Non-pigmented ciliary epithelial cell (primary cell): ENCODE data around the gene HOXD8.

Experiments used
- DNase-seq: peaks from one replicate; pipeline ENCODE4 v3.0.0-alpha.2; 2010; ENCODE audit warnings: low read depth

HOXD8 gene

GRCh38 chr2:176160251-176160985, 30.9 kb downstream of the HOXD8 start:
- no peak for DNase-seq

GRCh38 chr2:176160986-176161824, 31.7 kb downstream of the HOXD8 start:
- DNase-seq, result no peak

DNA sequence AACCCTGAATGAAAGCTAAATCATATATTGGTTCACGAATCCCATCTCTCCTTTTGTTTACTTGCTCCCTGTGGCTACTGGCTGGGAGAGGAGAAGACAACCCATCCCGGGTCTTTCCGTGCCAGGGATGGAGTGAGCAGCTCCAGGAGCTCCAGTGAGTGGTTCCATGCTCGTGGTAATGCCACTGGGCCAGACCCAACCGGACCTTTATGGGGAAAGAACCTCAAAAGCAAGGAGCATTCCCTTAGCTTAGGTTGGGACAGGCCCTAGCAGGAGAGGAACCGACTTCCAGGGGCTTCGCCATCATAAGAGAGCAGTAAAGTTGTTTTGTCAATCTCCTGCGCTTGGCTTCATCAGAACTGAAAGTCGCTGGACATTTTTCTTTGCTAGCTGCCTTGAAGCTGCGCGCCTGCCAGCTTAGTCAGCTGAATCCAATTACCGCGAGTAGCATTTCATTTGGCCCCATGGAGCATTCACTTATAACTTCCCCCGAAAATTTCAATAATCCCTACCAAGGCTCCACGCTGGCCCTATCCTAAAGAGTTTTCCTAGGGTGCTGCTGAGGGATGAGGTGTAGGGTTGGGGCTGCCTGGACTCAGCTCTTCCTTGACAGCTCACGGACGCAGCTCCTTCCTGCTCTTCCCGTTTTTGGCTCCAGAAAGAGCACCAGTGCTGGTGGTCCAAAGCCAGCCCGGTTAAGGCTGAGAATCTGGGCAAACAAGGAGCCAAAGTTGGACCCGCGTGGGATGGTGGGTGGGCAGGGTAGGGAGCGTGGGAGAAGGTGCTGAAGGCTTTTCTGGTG, 32.5 kb downstream of the HOXD8 start:
- DNase-seq, result no peak

DNA sequence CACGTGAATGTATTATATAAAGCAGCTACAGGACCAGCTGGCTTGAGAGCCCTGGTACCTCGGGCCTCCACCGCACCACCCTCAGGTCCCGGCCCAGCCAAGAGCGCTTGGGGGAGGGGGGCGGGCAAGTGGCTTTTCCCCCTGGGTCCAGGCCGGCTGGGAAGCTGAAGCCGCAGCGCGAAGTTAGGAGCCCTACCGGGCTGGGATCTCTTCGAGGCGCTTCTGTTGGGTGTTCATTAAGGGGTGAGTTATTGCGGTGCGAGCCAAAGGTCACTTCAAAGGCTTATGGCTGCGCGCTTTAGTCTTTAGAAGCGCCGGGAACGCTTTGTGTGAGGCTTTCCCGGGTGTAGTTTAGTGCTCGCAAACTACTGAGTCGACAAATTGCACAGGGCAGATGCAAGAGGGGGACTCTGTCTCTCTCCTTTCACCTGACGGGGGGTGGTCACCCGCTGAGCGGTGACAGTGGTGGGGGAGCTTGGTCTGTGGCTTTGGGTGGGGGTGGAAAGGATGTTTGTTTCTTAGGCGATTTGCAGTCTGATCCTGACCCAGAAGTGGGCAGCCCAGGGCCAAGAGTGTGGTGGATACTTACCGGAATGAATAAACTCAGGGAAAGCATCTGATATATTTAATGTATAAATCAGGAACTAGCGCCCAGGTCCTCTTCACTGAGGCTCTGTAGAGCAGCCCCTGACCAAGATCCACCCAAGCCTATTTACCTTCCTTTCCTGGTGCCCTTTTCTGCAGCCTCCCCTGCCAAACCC, 33.6 kb downstream of the HOXD8 start:
- no peak for DNase-seq

DNA sequence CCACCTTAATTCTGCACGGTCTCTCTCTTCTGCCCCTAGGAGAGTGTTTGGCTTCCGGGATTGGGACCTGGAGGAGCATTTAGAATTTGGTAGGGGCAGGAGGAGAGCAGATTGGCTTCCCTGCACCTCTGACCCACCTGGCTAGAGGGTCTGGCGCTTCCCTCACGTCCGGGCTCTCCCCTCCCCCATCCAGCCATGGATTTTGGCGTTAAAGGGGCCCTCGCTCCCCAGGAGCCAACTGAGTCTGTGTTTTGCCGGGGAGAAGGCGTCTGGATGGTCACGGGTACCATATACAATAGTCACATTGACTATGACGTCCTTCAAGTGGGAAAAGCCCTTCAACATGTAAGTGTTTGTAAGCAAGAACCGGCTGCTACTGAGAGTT, 34.2 kb downstream of the HOXD8 start:
- no peak for DNase-seq

GRCh38 chr2:176164201-176164600, 34.7 kb downstream of the HOXD8 start:
- DNase-seq, result no peak

- no peak for DNase-seq
These were observed 35.3 kb downstream of the HOXD8 start for GRCh38 chr2:176164611-176165369.

DNA sequence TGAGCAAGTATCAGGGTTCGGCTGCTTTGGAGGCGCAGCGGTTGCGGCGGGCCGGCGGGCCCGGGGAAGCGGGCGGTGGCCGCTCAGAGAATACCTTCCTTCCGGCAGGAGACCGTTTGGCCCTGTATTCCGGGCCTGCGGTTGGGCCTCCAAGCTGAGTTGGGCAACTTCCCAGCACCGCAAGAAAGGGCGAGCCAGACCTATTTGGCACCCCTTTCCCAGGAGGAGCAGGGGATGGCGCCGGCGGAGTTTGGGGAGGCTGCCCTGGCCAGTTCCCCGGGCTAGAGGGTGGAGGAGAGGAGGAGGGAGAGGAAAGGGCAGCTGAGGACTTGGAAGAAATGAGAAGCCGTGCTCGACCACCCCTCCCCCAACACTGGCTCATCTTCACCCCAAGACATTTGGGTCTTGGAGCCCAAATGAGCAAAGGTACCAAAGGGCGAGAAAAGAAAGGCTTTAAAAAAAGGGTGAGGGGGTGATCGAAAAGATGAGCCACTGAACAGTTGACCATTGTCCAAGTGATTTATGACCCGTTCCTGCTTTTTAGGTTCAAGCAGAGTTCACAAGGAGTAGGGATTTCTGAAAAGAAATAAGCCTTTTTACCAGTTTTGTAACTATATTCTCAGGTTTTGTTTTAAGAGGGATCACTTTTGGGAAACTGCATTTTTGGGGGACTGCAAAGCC, 36.0 kb downstream of the HOXD8 start:
- DNase-seq, result no peak

DNA sequence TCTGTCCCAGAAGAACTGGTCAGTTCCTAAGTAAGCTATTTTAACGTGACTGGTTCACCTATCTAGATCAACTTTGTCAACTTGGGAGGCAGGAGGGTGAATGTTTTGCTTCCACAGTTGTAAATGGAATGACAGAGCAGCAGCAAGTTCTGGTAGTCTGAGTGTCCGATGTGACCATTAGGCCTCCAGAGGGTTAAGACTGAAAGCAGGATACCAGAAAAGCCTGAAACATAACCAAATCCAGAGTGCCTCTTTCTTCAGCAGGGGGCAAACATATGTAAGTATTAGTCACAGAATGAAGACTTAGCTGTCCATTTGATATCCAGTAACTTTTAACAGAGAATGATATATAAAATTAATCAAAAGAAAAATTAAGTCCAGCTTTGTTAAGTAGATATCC, 36.8 kb downstream of the HOXD8 start:
- DNase-seq, result no peak

DNA sequence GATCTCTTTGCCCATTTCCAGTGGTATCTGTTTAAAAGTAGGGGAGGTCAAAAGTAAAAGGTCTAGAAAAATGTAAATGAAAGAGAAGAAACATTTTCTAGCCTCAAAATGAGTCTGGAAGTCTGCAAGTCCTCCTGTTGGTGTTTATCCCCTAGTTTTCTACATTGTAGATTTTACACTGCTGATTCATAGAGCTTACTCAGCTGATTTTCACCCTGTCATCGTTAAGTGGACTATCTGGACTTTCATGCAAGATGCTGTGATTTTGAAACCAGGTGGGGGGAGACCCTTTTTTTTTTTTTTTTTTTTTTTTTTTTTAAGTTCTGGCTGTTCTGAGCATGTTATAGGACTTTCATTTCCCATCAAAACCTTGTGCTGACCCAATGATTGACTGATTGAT, 37.9 kb downstream of the HOXD8 start:
- DNase-seq, result no peak

DNA sequence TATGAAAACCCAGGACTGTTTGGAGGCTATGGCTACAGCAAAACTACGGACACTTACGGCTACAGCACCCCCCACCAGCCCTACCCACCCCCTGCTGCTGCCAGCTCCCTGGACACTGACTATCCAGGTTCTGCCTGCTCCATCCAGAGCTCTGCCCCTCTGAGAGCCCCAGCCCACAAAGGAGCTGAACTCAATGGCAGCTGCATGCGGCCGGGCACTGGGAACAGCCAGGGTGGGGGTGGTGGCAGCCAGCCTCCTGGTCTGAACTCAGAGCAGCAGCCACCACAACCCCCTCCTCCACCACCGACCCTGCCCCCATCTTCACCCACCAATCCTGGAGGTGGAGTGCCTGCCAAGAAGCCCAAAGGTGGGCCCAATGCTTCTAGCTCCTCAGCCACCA, 39.7 kb downstream of the HOXD8 start:
- no peak for DNase-seq

DNA sequence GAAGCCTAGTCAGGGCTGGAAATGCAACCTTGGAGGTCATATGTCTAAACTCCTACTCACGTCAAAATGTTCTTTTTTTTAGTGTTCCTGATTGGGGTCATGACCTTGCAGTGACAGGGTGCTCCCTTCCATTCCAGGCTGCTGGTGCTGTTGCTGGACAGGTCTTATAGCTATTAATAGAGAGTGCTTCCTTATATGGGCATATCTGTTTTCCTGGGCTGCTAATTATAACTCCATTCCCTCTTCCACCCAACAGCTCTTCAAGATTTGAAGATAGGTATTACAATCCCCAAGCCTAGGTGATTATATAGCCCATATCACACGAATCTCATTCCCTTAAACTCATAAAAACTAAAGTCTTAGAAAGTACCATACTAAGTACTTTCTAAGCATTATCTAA, 40.2 kb downstream of the HOXD8 start:
- DNase-seq, result no peak

DNA sequence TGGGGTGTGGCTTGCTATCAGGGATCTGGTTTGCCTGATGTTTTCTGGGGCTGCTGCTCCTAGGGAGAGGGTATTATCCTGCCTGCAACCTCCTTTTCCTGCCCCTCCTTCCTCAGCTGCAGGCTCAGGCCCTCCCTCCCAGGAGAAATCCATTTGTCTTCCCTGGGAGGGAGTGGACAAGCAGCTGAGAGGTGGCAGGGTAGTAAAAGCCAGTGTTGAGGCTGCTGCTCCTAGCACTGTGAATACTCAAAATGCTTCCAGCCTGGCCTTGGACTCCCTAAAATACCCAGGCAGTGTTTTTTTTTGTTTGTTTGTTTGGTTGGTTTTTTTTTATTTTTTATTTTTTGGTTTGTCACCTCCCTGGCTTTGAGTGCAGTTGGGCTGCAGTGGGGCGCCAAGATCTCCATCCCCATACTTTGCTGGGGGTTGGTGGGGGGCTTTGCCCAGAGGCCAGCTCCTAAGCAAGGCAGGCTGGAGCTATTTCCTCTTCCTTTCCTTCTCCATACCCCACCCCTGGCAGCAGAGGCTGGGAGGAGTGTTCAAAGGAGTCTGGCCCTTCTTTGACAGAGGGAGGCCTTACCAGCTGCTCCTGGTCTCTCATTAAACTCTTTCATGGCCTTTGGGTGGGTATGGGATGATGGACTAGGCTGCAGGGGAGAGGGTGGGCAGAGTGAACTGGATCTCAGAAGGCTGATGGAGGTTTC, 41.2 kb downstream of the HOXD8 start:
- DNase-seq, result no peak

DNA sequence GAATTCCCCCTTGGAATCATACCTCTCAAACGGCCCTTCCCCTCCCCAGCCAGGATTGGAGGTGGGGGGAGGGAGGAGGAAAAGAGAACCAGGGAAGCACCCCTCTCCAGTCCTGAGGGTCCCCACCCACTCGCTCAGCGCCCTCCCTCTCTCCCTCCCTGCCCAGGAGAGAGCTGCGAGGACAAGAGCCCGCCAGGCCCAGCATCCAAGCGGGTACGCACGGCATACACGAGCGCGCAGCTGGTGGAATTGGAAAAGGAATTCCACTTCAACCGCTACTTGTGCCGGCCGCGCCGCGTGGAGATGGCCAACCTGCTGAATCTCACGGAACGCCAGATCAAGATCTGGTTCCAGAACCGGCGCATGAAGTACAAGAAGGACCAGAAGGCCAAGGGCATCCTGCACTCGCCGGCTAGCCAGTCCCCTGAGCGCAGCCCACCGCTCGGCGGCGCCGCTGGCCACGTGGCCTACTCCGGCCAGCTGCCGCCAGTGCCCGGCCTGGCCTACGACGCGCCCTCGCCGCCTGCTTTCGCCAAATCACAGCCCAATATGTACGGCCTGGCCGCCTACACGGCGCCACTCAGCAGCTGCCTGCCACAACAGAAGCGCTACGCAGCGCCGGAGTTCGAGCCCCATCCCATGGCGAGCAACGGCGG, 42.0 kb downstream of the HOXD8 start:
- DNase-seq, result no peak

DNA sequence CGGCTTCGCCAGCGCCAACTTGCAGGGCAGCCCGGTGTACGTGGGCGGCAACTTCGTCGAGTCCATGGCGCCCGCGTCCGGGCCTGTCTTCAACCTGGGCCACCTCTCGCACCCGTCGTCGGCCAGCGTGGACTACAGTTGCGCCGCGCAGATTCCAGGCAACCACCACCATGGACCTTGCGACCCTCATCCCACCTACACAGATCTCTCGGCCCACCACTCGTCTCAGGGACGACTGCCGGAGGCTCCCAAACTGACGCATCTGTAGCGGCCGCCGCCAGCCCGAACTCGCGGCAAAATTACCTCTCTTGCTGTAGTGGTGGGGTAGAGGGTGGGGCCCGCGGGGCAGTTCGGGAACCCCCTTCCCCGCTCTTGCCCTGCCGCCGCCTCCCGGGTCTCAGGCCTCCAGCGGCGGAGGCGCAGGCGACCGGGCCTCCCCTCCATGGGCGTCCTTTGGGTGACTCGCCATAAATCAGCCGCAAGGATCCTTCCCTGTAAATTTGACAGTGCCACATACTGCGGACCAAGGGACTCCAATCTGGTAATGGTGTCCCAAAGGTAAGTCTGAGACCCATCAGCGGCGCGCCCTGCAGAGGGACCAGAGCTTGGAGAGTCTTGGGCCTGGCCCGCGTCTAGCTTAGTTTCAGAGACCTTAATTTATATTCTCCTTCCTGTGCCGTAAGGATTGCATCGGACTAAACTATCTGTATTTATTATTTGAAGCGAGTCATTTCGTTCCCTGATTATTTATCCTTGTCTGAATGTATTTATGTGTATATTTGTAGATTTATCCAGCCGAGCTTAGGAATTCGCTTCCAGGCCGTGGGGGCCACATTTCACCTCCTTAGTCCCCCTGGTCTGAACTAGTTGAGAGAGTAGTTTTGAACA, 42.7 kb downstream of the HOXD8 start:
- DNase-seq, result no peak

- DNase-seq, result no peak
These were observed 43.5 kb downstream of the HOXD8 start for GRCh38 chr2:176172895-176173566.

- no peak for DNase-seq
These were observed 44.3 kb downstream of the HOXD8 start for GRCh38 chr2:176173567-176174381.
